ENCODE data around the gene MCC.

- TF ChIP-seq CTCF (IDR thresholded peaks at IDR 0.05) = no peak
- no peak for TF ChIP-seq NFATC4 (CRISPR knock-in tag; IDR thresholded peaks at IDR 0.05)
- no peak for TF ChIP-seq ZSCAN18 (CRISPR knock-in tag; IDR thresholded peaks at IDR 0.05)
- no peak for TF ChIP-seq TCF7 (CRISPR knock-in tag; IDR thresholded peaks at IDR 0.05; ENCODE audit: low read depth)
- TF ChIP-seq MAX (CRISPR knock-in tag; IDR thresholded peaks at IDR 0.05) = no peak
- TF ChIP-seq HMGXB4 (CRISPR knock-in tag; IDR thresholded peaks at IDR 0.05) = no peak
- TF ChIP-seq E2F4 (CRISPR knock-in tag; IDR thresholded peaks at IDR 0.05; ENCODE audit: borderline replicate concordance, low read depth) = no peak
- no peak for TF ChIP-seq MLX (CRISPR knock-in tag; IDR thresholded peaks at IDR 0.05)
- TF ChIP-seq USF2 (CRISPR knock-in tag; IDR thresholded peaks at IDR 0.05) = no peak
- TF ChIP-seq ESRRA (CRISPR knock-in tag; IDR thresholded peaks at IDR 0.05; ENCODE audit: borderline replicate concordance) = no peak
Measured at GRCh38 chr5:113109344-113109743, 378.9 kb downstream of the MCC start.
